Measurements from ENCODE around the gene MRGPRX1. TPM values are rescaled to one million over a fixed set of nuclear protein-coding genes. Genes with fewer than 3 reads are reported as not detected.
"Not testable (repeated sequence)": the region's sequence is repeated elsewhere in the genome, so short reads cannot be mapped to it uniquely, and the experiment has no call there.

The MRGPRX1 gene
- total RNA-seq, 1 experiment from 2014 or later, result not detected

DNA sequence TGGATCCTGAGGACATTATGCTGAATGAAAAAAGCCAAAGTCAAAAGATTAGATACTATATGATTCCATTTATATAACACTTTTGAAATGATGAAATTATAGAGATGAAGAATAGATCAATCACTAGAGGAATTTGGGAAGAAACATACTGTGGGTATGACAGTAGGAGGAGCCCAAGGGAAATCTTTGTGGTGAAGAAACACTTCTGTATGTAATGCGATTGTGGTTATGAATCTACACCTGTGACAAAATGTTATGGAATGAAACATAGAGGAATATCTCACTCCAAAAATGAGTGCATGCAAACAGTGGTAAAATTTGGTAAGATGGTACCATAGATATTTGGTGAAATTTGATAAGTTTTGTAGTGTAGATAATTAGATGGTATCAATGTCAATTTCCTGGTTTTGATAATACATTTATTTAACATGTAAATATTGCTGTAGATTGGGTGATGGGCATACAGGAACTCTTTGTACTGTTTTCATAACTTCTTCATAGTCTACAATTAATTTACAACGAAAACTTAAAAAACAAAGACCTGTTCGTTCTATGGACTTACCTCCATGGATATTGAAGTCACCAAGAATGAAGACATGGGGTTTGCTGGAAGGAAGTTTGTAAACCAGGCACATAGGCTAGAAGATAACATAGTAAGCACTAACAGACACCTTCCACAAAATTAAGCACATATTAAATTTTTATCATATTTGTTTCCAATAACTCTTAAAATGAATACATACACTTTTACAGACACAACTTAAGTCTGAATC is 11.5 kb downstream of the MRGPRX1 start:
- H4K8ac ChIP-seq (replicated peaks; ENCODE audit: insufficient read length, low read depth, low read length), result no peak overlapping the region
- no peaks in the 10 kb centered on the region for H4K20me1 ChIP-seq (ENCODE audit: control insufficient read depth, insufficient read depth, insufficient read length)
- H2BK15ac ChIP-seq (ENCODE audit: low read depth, low read length), result no peak overlapping the region
- H3K27me3 Mint-ChIP-seq (ENCODE audit: low read depth), result no peaks in the 10 kb centered on the region; the same call in 1 of the 2 replicates
- H3K79me2 ChIP-seq (ENCODE audit: insufficient read depth, low read length), result no peaks in the 10 kb centered on the region
- no peak overlapping the region for H2BK12ac ChIP-seq (ENCODE audit: insufficient read length, low read depth, low read length)
- no peak overlapping the region for H3K23ac ChIP-seq (ENCODE audit: insufficient read length, low read depth, low read length)
- no peak overlapping the region for H3K18ac ChIP-seq (ENCODE audit: insufficient read length, low read depth, low read length)
- no peak overlapping the region for H3K27ac ChIP-seq (ENCODE audit: insufficient read length, low read depth, low read length)
- H3K56ac ChIP-seq (ENCODE audit: insufficient read length, low read depth, low read length), result no peak overlapping the region
- no peak overlapping the region for H2BK20ac ChIP-seq (ENCODE audit: low read depth, low read length, poor library complexity, severe bottlenecking)
- TF ChIP-seq, protein P1, sequence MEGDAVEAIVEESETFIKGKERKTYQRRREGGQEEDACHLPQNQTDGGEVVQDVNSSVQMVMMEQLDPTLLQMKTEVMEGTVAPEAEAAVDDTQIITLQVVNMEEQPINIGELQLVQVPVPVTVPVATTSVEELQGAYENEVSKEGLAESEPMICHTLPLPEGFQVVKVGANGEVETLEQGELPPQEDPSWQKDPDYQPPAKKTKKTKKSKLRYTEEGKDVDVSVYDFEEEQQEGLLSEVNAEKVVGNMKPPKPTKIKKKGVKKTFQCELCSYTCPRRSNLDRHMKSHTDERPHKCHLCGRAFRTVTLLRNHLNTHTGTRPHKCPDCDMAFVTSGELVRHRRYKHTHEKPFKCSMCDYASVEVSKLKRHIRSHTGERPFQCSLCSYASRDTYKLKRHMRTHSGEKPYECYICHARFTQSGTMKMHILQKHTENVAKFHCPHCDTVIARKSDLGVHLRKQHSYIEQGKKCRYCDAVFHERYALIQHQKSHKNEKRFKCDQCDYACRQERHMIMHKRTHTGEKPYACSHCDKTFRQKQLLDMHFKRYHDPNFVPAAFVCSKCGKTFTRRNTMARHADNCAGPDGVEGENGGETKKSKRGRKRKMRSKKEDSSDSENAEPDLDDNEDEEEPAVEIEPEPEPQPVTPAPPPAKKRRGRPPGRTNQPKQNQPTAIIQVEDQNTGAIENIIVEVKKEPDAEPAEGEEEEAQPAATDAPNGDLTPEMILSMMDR (conservative IDR thresholded peaks at IDR 0.05), result no peak
- no peak overlapping the region for H2BK5ac ChIP-seq (ENCODE audit: insufficient read length, low read length)
- no peak overlapping the region for H4K91ac ChIP-seq (ENCODE audit: insufficient read length, low read depth, low read length)
- H3T11ph ChIP-seq (ENCODE audit: low read length), result no peak overlapping the region
- H4K5ac ChIP-seq (ENCODE audit: insufficient read length, low read depth, low read length), result no peak overlapping the region
- no peaks in the 10 kb centered on the region for H3K9me3 ChIP-seq (ENCODE audit: control insufficient read depth, low read depth, low read length)
- no peaks in the 10 kb centered on the region for H3K4me1 Mint-ChIP-seq
- H3K9ac ChIP-seq (ENCODE audit: extremely low read depth, insufficient read length, low read length), result no peak overlapping the region
- no CpG with 5 or more reads among the region's 3 CpGs for WGBS (ENCODE audit: extremely low coverage, insufficient read length, low lambda C conversion rate)
- no peaks in the 10 kb centered on the region for H3K79me1 ChIP-seq (ENCODE audit: insufficient read depth, low read depth, low read length, poor library complexity, severe bottlenecking)
- H3K4me3 Mint-ChIP-seq, result no peak overlapping the region
- no peak for DNase-seq
- no peaks in the 10 kb centered on the region for H3K23me2 ChIP-seq (ENCODE audit: insufficient read length, low read depth, low read length, poor library complexity, severe bottlenecking)
- H3K27me3 ChIP-seq (ENCODE audit: insufficient read depth, low read length), result no peaks in the 10 kb centered on the region
- H2BK120ac ChIP-seq (ENCODE audit: low read depth, low read length, poor library complexity, severe bottlenecking), result no peak overlapping the region
- H3K9me3 Mint-ChIP-seq, result peaks cover 0 to 4% of the 10 kb centered on the region in 2 experiments; a peak in 2 of 5 replicates
- H2AFZ ChIP-seq (ENCODE audit: low read length), result no peak overlapping the region
- H3K4ac ChIP-seq (ENCODE audit: low read depth, low read length), result no peak overlapping the region
- H3K36me3 Mint-ChIP-seq (ENCODE audit: insufficient read depth in 1 of 3, low read depth in 3 of 3), result no peaks in the 10 kb centered on the region
- no peak overlapping the region for H3K4me2 ChIP-seq (ENCODE audit: insufficient read depth, insufficient read length, low read length)
- no peak overlapping the region for H3K14ac ChIP-seq (ENCODE audit: insufficient read depth, low read length)
- H3K27ac Mint-ChIP-seq, result no peak overlapping the region
- no peaks in the 10 kb centered on the region for H3K4me1 ChIP-seq (ENCODE audit: insufficient read depth, low read length)
- no peak overlapping the region for H2AK5ac ChIP-seq (ENCODE audit: insufficient read length, low read length)

GRCh38 chr11:18925426-18925825 is 13.8 kb downstream of the MRGPRX1 start:
- not testable (repeated sequence) for H2BK5ac ChIP-seq (ENCODE audit: insufficient read length, low read length); H3K27ac ChIP-seq (ENCODE audit: insufficient read length, low read depth, low read length); H2BK12ac ChIP-seq (ENCODE audit: insufficient read length, low read depth, low read length); H3K27me3 ChIP-seq (ENCODE audit: insufficient read depth, low read length); H3K27ac Mint-ChIP-seq; H3K9me3 ChIP-seq (ENCODE audit: control insufficient read depth, low read depth, low read length); H3K79me2 ChIP-seq (ENCODE audit: insufficient read depth, low read length); H4K91ac ChIP-seq (ENCODE audit: insufficient read length, low read depth, low read length); H3K9me3 Mint-ChIP-seq; H2BK20ac ChIP-seq (ENCODE audit: low read depth, low read length, poor library complexity, severe bottlenecking); H3K4me1 Mint-ChIP-seq; H3K23ac ChIP-seq (ENCODE audit: insufficient read length, low read depth, low read length); H3K36me3 Mint-ChIP-seq (ENCODE audit: insufficient read depth in 1 of 3, low read depth in 3 of 3); H3K4me2 ChIP-seq (ENCODE audit: insufficient read depth, insufficient read length, low read length); H3K23me2 ChIP-seq (ENCODE audit: insufficient read length, low read depth, low read length, poor library complexity, severe bottlenecking); H4K8ac ChIP-seq (replicated peaks; ENCODE audit: insufficient read length, low read depth, low read length); H4K5ac ChIP-seq (ENCODE audit: insufficient read length, low read depth, low read length); H3K4me3 Mint-ChIP-seq; H4K20me1 ChIP-seq (ENCODE audit: control insufficient read depth, insufficient read depth, insufficient read length); H3K79me1 ChIP-seq (ENCODE audit: insufficient read depth, low read depth, low read length, poor library complexity, severe bottlenecking); H2BK15ac ChIP-seq (ENCODE audit: low read depth, low read length); H2AFZ ChIP-seq (ENCODE audit: low read length); H2BK120ac ChIP-seq (ENCODE audit: low read depth, low read length, poor library complexity, severe bottlenecking); H3K18ac ChIP-seq (ENCODE audit: insufficient read length, low read depth, low read length); H3T11ph ChIP-seq (ENCODE audit: low read length); H3K14ac ChIP-seq (ENCODE audit: insufficient read depth, low read length); H2AK5ac ChIP-seq (ENCODE audit: insufficient read length, low read length); DNase-seq; H3K4me1 ChIP-seq (ENCODE audit: insufficient read depth, low read length); H3K56ac ChIP-seq (ENCODE audit: insufficient read length, low read depth, low read length); H3K9ac ChIP-seq (ENCODE audit: extremely low read depth, insufficient read length, low read length); H3K4ac ChIP-seq (ENCODE audit: low read depth, low read length); H3K27me3 Mint-ChIP-seq (ENCODE audit: low read depth)
- WGBS (ENCODE audit: extremely low coverage, insufficient read length, low lambda C conversion rate), result no CpG with 5 or more reads among the region's 2 CpGs

All from H9 (cell line).